HL-60/S4 treated with retinoic acid at 250 ng/mL for 4 days and 3 days (cell line): ENCODE results near the gene CDH6.

ENCODE experiments used
- in situ Hi-C: fragments of 300-500 bp; cut with MboI; formaldehyde crosslinking; loops from 2 replicates; pipeline ENCODE4 v1.7.0; 2022; ENCODE audit warnings: low sequenced_read_pairs

The CDH6 gene

GRCh38 chr5:31193591-31194467, at the start of gene CDH6:
Gene CDH6 (plus strand): TSS chr5:31193686. CDS start chr5:31267474, 73,788 bp downstream.
- in situ Hi-C loops = no loop called here

DNA sequence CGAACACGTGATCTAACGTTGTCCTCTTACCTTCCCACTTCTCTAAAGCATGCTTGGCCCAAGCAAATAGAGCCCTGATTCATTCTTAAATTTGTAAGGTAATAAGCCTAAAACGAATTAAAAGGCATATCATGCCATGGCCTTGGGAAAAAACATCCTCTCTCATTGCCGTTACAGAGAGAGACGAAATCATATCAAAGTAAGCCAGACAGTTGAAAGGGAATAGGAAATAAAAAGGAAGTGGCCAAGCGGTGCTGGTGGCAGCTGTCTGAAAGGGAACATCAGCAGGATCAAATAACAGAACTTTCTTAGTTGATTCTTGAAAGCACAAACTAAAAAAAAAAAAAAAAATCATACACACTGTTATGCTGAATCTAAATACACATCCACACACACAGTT, 49.1 kb upstream of the CDH6 start:
- in situ Hi-C loops = no loop called here

DNA sequence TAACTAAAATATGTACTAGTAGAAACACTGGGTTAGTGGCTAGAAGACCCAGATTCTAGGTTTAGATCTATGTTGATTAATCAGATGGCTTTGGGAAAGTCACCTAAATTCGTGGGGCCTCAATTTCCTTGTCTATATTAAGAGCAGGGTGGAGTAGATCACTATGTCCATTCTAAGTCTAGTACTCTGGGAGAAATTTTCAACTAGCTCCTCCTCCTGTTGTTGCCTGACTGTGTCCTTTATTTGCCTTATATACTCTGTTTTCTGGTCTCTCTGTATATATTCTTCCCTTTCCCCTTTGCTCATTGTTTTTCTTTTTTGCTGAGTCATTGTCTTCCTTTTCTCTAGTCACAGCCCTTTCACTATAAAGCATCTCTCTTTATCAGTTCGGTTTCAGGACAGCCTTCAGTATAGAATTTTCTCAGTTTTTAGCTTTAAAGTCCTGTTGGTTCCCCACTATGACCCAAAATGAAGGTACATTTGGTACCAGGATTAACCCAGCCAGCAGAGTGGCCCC, 44.5 kb upstream of the CDH6 start:
- in situ Hi-C loops = no loop called here

DNA sequence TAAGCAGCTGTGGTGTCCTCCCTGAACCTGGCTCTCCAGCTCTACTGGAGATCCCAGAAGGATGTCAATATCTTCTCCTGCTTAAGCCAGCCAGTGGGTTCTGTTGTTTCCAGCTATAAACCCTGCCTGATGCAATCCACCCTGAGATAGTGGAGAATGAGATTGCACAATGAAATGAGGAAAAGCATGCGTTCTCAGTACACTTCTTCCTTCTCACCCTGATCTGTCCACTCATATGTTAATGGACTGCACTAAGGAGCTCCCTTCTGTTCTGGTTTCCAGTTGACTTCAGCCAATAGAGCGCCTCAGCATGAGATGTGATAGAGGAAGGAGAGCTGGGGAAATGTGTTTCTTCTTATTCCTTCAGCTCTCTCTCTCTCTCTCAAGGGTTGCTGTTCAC, 40.0 kb upstream of the CDH6 start:
- in situ Hi-C loops = no loop called here

DNA sequence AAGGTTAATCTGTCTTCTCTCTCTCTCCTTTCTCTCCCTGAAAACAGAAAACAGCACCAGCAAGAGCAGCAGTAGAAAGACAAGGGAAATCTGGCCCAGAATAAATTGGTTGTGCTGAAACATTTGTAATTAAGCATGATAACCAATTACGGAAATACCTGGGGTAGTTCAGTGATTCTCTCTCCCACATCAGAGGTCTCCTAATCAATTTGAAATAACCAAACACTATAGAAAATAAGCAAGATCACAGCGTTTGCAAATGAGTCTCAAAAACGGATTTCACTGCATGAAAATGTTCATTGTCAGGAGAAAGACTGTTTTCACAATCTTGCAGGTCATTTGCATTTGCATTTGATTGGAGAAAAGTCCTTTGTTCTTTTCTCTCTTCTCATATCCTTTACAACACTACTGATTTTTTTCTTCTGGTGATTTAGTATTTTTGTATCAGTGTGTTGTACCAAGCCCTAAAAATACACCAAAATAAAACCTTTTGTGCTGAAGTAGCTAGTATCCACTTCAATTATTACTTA, 36.8 kb upstream of the CDH6 start:
- in situ Hi-C loops = no loop called here

- in situ Hi-C loops = no loop called here
Measured at GRCh38 chr5:31157720-31158119, 35.8 kb upstream of the CDH6 start.

GRCh38 chr5:31158686-31159085, 34.8 kb upstream of the CDH6 start:
- in situ Hi-C loops = no loop called here

- in situ Hi-C loops = no loop called here
Measured at GRCh38 chr5:31161781-31162181, 31.7 kb upstream of the CDH6 start.

GRCh38 chr5:31165729-31166128, 27.8 kb upstream of the CDH6 start:
- in situ Hi-C loops = no loop called here

DNA sequence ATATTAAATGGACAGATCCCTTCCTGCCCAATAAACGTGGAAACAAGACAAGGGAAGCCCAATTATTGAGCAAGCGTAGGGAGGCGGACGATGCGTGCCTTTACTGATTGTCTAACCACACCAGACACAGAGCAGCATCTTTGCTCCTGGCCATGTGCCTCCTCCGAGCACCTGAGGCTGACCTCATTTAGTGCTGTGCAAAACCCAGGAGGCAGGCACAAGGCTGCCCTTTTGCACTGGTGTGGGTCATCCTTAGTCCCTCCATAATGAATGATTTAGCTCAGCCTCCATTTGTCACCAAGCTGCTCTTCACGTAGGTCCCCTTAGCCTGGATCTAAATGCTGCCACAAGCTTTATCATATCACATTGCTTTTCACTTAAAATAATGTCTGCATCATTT, 24.1 kb upstream of the CDH6 start:
- in situ Hi-C loops = no loop called here

DNA sequence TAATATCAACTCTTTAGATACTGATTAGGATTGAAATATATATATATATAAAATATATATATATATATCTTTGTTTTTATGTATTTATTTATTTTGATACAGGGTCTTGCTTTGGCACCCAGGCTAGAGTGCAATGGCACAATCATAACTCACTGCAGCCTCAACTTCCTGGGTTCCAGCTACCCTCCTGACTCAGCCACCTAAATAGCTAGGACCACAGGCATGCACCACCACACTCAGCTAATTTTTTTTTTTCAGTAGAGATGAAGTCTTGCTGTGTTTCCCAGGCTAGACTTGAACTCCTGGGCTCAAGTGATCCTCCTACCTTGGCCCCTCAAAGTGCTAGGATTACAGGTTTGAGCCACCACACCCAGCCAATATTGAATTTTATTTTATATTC, 20.6 kb upstream of the CDH6 start:
- in situ Hi-C loops = no loop called here

DNA sequence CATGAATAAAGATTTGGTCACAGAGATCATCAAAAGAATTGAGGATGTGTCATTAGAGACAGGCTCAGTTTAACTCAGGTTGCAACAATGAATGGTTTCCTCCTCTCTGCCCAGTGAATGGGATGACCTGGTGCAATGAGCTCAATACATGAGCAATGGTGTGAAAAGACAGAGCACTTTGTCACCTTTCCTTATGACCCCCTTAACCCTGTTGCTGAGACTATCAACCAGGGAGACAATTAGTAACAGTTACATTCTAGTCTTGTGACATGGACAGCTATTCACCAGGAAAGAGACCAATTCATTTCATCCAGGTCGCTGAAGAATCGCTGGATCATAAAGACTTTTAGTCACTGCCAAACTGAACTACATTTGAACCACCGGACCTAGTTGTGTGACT, 19.9 kb upstream of the CDH6 start:
- in situ Hi-C loops = no loop called here

- in situ Hi-C loops = no loop called here
Measured at GRCh38 chr5:31181376-31181987, 12.0 kb upstream of the CDH6 start.

DNA sequence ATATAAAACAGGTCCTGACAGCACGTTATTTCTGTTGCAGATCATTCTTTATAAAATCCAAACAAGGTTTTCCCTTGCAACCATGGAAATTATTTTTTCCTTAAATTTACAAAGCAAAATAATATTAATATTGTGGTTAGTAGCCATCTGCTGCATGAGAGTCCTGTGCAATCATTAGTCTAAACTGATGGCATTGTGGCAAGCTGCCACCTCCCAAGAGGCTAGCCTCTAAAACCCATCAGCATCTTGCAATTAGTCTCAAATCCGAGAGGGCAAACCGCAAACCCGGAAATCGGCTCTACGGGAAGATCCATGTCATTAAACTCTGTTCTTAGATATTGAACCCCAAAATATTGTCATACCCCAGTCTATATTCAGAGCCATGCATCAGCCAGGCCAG, 11.3 kb upstream of the CDH6 start:
- in situ Hi-C loops = no loop called here

DNA sequence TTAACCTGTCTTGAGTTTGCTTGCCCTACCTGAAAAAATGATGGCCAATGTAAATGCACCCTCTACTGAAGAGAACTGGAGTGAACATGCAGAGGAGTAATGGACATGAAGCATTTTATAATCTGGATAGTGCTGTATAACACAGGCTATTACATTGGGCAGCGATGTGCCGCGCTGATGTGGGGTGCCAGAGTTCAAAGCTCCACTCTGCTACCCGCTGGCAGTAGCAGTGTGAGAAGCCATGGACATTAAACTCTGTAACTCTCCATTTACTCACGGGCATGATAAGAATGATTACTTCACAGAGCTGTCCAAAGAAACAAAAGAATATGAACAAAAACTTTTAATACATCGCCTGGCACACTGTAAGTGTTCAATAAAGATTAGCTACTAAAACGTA, 7.5 kb upstream of the CDH6 start:
- in situ Hi-C loops = no loop called here

- in situ Hi-C loops = no loop called here
Measured at GRCh38 chr5:31186672-31187267, 6.7 kb upstream of the CDH6 start.

DNA sequence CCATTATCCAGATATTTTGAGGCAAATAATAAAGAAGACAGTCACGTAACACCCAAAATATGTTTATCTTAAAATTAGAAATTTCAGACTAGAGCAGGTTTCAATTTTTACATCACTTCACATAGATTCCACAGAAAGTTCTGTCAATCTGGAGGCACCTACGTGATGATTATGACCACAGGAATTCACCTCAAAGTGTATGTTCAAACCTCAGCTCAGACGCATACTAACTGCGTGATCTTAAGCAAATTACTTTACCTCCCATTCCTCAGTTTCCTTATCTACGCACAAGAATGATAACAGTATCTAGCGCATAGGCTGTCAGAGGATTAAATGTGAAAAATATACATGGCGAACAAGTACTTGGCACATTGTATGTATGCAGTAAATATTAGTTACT, 5.9 kb upstream of the CDH6 start:
- in situ Hi-C loops = no loop called here

- in situ Hi-C loops = no loop called here
Measured at GRCh38 chr5:31192442-31192841, 1.0 kb upstream of the CDH6 start.

GRCh38 chr5:31193116-31193515, 370 bp upstream of the CDH6 start:
- in situ Hi-C loops = no loop called here

GRCh38 chr5:31194468-31194813, 955 bp downstream of the CDH6 start:
- in situ Hi-C loops = no loop called here

- in situ Hi-C loops = no loop called here
Measured at GRCh38 chr5:31194892-31195555, 1.5 kb downstream of the CDH6 start.
